Stimulated activated CD4-positive, alpha-beta T cell treated with anti-CD3 and anti-CD28 coated beads, Interleukin-1b, Interleukin-23, amount 100 ng/mL, for 48 hours (primary cell): Measurements from ENCODE around the gene BCOR.

ENCODE experiments used
- DNase-seq: peaks from one replicate; pipeline ENCODE4 v3.0.0-alpha.2; 2020

Gene BCOR

GRCh38 chrX:40061871-40062524 is 35.8 kb downstream of the BCOR start:
- DNase-seq = no peak

GRCh38 chrX:40061005-40061404 is 36.8 kb downstream of the BCOR start:
- no peak for DNase-seq

- no peak for DNase-seq
Observed at GRCh38 chrX:40060356-40060845, 37.4 kb downstream of the BCOR start.

GRCh38 chrX:40058719-40059118 is 39.0 kb downstream of the BCOR start:
- no peak for DNase-seq

DNA sequence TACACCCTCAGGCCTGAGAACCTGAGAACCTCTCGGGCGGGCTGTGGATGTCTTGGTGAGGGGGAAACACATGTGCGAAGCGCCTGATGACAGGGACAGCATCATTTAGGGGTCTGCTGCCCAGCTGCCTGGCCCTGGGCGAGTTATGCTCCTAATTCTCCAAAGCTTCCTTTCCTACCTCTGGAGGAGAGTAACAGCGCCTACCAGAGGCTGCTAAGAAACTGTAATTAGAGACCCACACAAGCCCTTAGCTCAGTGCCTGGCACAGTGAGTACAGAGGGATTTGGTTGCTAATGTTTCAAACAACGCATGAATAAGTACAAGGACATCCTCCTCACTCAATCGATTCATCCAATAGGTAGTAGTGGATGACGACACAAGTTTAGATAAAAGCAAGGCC is 40.4 kb downstream of the BCOR start:
- DNase-seq = no peak

DNA sequence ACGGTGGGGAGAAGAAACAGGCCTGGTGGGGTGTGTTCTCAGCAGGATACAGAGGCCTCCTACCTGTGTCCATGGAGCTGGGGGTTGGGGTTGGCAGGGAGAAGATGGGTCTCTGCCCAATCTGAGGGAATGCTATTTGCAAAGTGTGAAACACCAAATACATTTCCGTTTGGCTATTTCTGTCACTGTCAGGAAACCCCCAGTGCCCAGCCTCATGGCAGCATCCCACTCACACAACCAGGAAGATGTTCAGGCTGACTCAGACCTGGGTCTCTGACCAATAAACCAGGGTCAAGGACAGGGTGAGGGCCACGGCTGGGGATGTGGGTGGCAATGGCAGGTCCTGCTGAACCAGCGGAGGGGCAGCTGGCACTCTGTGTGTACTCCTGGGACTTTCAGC is 41.3 kb downstream of the BCOR start:
- DNase-seq = no peak

GRCh38 chrX:40055495-40055894 is 42.3 kb downstream of the BCOR start:
- DNase-seq = no peak

DNA sequence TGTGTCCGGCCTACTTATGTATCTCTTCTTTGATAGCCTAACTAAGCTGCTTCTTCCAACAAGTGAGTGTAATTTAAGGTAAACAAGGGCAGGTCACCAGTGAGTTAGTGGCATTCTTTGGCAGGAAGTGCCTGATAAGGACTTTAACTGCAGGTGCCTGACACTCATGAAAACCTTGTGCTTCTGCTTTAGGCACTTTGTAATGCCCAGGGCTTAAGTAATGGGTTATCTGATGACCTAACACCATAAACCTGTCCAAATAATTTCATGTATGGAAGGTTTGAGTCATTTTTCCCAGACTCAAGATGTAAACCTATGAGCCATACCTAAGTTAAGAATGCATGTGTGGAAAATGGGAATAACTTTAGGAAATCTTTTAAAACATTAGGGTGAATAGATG is 43.0 kb downstream of the BCOR start:
- no peak for DNase-seq

- no peak for DNase-seq
Observed at GRCh38 chrX:40050532-40050931, 47.2 kb downstream of the BCOR start.

- no peak for DNase-seq
Observed at GRCh38 chrX:40049084-40049641, 48.6 kb downstream of the BCOR start.

DNA sequence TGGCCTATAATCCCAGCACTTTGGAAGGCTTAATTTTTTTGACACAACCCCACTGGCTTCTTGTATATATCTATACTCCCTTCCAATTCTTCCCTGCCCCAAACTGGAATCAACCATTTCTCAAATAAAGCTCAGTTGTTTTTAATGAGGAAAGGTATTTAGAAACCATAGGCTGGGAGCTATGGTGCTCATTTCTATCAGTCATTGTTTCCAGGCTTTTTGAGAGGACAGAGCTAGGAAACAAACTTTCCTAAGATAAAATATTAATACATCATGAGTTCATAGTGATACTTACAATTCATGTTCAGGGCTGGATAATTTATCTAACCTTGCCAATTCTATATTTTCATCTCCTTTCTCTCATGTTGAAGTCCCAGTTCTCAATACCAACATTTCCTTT is 50.3 kb downstream of the BCOR start:
- DNase-seq = no peak

- no peak for DNase-seq
Observed at GRCh38 chrX:40043895-40044294, 53.9 kb downstream of the BCOR start.

GRCh38 chrX:40041915-40042314 is 55.8 kb downstream of the BCOR start:
- DNase-seq = no peak

GRCh38 chrX:40040686-40041461 is 56.9 kb downstream of the BCOR start:
- no peak for DNase-seq

- DNase-seq = no peak
Observed at GRCh38 chrX:40039887-40040286, 57.9 kb downstream of the BCOR start.

GRCh38 chrX:40037367-40037766 is 60.4 kb downstream of the BCOR start:
- DNase-seq = no peak

DNA sequence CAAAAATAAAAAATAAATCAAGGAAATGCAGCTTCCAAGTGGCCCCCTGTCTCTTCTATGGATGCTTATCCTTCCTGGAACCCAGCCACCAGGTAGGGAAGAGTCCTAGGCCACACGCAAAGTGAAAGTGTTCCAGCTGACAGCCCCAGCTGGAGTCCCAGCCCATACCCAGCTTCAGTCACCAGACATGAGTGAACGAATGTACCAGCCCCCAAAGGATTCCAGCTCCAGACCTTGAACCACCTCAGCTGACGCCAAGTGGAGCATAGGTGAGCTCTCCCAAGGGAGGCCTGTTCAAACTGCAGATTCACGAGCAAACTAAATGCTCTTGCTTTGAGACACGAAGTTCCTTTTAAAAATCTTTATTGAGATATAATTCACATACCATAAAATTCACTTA is 62.0 kb downstream of the BCOR start:
- DNase-seq = no peak

DNA sequence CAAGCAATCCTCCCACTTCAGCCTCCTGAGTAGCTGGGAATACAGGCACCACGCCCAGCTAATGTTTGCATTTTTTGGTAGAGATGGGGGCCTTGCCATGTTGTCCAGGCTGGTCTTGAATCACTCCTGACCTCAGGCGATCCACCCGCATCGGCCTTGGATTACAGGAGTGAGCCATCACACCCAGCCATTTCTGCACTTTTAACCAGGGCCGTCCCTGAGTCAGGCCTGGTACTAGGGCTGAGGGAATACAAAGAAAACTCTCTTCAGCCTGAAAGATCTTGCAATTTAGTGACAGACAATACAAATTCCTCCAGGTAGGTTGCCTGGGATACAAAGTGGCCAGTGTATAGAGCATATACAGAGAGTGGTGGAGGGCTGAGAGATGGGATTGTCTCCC is 65.8 kb downstream of the BCOR start:
- DNase-seq = no peak

DNA sequence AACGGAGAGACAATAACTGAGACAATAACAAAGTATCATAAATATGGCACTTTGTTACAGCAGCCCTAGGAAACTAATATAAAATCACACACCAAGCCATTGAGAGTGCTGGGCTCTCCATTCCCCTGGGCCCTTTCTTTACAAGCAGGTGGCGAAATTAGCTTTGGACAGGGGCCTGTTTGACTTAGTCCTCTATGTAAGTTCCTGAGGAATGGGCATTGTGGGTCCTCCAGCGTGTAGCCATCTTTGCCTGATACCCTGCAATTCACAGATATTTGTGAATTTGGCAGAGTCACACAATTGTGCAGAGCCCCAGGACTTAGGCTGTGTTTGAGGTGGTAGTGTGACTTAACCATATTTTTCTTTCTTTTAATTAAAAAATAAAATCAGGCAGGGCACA is 67.6 kb downstream of the BCOR start:
- no peak for DNase-seq

DNA sequence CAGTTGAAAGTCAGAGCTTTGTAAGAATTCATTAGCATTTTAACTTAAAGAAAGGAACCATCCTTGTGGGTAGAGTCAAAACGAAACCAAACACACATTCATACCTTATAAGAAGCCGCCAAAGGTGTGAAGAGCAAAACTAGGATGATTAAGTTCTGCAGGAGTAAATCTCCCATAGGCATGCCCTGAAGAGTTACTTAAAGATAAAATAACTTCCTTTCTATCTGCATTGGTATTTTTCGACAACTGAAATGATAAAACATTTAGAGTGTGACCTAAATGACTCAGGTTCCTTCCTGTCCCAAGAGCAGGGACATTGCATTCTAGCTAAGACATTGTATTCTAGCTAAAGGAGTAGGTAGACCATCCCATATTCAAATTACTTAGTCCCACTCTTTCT is 75.3 kb downstream of the BCOR start:
- DNase-seq = no peak

DNA sequence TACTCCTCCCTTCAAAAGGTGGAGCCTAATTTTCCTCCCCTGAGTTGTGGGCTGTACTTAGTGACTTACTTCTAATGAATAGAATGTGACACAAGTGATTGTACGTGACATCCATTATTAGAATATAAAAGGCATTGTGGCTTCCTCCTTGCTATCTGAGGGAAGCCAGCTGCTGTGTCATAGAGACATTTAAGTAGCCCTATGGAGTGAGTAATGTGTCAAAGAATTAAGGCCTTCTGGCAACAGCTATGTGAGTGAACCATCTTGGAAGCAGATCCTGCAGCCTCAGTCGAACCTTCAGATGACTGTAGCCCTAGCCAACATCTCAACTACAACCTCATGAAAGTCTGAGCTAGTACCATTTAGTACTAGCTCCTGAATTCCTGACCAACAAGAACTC is 76.1 kb downstream of the BCOR start:
- no peak for DNase-seq

DNA sequence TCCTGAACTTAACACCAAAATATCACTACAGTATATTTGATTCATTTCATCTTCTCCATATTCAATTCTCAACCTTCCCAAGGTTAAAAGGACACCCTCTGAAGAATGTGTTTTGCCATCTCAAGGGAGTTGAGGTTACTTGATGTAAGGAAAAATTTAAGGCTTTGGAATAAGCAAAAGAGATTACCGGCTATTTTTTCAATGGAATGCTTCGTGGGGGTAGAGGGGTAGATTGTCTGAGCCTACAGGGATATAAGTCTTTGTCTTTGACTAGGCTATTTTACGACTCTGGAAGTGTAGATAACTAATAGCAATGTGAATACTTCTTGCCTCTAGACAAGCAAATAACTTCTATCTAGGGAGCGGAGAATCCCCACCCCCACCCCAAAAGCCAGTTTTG is 78.2 kb downstream of the BCOR start:
- no peak for DNase-seq

DNA sequence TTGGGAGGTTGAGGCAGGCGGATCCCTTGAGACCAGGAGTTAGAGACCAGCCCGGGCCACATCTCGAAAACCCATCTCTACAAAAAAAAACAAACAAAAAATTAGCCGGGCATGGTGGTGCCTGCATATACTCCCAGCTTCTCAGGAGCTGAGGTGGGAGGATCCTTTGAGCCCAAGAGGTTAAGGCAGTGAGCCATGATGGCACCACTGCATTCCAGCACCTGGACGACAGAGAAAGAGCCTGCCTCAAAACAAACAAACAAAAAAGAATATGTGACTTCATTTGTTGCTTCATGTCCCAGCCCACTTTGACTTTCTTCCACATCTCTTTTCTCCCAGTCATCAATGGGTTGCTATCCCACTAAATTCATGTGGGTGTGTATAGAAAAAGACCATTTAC is 79.7 kb downstream of the BCOR start:
- no peak for DNase-seq

DNA sequence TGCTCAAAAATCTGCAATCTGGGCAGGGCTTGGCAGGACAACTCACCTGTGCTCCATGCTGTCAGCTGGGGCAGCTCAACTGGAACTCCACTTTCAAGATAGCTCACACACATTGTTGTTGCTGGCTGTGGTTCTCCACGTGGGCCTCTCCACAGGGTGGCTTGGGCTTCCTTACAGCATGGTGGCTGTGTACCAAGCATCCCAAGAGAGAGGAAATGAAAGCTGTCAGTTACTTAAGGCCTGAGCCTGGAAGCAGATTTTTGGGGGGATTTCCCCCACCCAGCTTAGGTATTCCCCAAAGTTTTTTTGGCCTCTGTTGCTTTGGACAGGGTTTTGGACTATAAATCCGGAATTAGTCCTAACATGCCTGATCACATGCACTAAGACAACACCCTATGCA is 81.0 kb downstream of the BCOR start:
- DNase-seq = no peak
